ENCODE measurements around the gene CBFA2T2.

CBFA2T2 gene

DNA sequence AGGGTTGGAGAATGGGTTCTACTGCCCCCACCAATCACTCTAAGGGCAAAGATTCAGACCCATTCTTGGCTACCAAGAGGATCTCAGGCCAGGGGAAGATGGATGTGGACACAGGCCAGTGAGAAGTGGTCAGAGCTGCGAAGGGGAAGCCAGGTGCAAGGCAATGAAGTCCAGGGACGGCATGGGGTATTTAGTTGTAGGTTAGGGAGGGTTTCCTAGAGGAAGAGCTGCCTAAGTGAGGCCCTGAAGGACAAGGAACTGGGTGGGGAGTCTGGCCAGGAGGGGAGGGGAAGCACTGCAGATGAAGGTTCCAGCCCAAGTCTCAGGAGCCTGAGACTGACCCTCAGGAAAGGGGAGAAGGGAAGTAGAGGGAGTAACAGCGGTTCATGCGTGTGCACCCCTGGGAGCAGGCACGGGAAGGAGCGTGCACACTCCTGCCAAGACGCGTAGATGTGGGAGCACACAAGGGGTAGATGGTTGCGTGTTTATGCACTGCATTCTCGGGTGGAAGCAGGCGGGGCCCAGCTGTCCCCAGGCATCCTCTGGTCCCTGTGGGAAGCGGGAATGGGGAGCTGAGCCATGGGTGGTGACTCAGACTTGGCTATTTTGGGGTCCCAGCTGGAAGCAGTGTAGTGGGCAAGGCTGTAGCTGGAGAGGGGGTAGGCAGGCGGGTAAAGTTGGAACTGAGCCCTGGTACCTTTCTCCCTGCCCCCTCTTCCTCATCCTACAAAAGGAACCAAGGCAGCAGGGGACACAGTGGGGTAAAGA is 180.2 kb downstream of the CBFA2T2 start:
- DNase-seq, result no peak

DNA sequence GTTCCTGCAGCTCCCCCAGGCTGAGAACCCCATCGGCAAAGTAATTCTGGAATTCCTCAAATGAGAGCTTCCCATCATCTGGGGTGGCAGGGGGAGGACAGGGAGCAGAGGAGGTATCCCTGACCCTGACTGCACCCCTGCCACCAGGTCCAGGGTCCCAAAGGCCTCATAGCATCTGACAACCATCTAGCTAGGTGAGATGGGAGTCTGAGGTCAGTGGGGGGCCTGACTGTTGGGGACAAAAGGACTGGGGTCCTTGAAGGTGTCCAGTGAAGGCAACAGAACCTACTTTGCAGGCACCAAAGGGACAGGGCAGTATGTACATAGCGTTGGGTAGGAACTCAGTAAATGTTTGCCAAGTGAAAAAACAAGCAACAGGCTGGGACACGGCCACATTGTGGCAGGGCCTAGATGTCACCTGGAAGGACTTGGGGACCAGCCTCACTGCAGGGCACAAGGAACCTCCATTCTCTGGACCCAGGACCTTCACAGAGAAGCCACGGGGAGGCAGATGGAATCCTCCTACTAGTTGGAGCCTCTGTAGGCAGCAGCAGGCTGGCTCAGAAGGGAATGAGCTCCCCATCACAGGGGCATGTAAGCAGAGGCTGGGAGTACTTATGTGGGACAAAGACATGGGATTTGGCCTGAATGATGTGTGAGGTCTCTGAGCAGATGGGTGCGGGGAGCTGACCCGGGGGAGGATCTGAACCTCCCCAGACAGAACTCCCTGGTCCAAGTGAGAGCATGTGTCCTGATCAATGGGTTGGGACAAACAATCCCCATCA is 181.0 kb downstream of the CBFA2T2 start:
- no peak for DNase-seq

DNA sequence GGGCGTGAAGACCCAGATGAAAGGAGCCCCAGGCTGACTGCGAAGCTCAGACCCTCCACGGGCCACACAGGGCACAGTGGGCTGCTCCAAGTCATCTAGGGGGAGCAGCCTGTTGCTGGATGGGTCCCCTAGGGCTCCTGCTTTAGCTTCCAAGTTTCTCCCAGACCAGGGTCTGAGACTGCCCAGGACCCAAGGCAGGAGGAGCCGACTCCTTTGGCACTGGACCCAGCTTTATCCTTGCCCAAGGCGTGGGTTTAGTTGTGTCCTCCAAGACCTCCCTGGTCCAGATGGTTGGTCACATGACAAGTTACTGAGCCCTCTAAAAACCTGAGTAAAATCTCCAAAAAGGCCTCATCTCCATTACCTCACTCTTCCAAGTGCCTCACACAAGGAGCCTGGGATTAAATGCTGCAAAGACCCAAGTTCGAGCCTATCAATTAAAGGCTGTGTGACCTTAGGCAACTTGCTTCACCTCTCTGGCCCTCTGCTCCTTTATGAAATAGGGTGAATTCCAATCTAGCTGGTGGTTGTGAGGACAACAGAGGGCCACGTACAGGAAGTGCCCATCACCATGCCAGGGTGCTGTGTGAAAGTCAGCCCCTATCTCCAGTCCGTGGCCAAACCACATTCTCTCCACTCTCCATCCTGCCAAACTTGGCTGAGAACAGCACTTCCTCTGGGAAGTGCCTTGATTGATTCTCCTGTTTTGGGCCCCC is 181.8 kb downstream of the CBFA2T2 start:
- DNase-seq, result no peak

- DNase-seq, result no peak
These were observed 182.7 kb downstream of the CBFA2T2 start for GRCh38 chr20:33672426-33673113.

DNA sequence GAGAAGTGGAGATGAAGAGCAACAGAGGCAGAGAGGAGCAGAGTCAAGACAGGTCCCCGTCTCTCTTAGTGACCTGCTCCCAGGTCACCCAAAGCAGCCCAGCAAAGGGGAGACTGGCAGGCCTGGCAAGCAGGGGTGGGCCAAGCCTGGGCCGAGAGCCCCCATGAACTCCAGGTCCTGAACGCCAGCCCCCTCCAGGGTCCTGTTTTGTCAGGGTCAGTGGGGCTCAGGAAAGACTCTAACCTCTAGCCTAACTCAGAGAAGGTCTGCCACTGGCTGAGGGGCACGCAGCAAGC is 183.2 kb downstream of the CBFA2T2 start:
- DNase-seq, result no peak

GRCh38 chr20:33673410-33674293 is 183.8 kb downstream of the CBFA2T2 start:
- DNase-seq, result no peak

DNA sequence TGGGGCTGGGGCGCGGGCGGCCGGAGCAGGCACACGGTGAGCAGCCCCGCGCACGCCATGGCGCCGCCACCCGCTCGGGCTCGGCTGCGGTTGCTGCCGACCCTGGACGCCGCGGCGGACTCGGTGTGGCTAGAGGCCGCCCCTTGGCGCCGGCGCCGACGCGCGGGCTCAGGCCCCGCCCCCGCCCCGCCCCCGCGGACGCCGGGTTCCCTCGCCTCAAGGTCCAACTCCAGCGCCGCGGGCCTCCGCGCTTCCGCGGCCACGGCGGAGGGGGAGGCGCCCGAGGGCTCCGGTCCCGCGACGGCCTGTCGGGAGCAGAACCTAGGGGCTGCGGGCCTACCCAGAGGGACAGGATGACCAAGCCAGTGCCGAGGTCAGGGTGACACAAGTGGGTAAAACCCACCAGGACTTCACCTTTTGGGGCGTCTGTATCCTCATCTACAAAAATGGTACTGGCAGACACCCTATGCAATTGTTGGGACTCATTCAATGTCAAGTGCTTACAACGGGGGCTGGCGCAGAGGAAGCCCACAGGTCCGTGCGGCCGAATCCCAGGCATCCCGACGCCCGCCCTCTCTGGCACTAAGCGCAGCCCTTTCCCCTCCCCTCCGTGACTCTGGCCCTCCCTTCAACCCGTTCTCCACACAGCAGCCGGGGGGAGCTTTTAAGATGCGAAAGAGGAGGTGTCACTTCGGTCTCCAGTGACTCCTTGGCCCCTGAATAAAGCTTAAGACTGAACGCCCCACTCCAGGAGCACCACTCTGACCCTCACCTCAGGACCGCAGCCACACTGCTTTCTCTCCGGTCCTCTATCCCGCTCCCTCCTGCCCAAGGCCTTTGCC is 184.6 kb downstream of the CBFA2T2 start, which contains the start of gene NECAB3:
TSS of gene NECAB3 (minus strand) at position 135 of the 842 bp plus-strand sequence. CDS start at position 59, 76 bp downstream.
- DNase-seq, result peak; percentile 69

DNA sequence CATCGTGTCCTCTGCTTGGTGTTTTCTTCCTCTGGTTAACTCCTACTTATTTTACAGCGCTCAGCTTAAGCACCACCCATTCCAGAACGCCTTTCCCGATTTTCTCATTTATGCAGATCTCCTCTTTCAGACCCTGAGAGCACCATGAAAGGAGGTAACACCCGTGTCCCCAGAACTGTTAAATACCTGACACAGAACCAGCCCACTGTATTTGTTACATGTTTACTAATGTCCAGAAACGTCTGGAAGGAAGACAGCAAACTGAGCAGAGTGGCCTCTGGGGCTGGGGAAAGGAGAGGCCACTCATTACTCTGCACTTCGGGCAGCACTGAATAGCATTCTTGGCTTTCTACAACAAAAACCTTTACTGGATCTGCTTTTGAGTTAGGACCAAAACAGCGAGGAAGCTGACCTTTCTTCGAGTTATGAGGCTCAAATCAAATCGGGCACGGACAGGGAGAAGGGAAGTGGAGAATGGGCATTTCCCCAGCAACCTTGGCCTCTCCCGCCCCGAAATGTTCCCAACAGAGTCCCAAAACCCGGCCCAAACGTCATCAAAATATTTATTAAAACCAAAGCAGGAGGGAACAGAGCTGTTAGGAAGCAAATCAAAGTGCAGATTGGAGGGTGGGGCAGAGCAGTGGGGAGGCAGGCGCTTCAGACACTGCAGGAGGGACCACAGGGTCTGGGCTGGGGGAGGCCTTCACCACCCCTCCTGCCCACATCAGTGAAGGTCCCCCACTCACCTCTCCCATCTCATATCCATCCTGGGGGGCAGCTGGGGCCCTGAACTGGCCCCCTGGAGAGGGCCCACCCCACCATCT is 185.5 kb downstream of the CBFA2T2 start:
- no peak for DNase-seq

GRCh38 chr20:33676121-33676520 is 186.2 kb downstream of the CBFA2T2 start:
- DNase-seq, result no peak

- DNase-seq, result no peak
These were observed 187.1 kb downstream of the CBFA2T2 start for GRCh38 chr20:33676652-33677645.

- DNase-seq, result no peak
These were observed 188.3 kb downstream of the CBFA2T2 start for GRCh38 chr20:33677991-33678702.

- no peak for DNase-seq
These were observed 190.0 kb downstream of the CBFA2T2 start for GRCh38 chr20:33679758-33680485.

DNA sequence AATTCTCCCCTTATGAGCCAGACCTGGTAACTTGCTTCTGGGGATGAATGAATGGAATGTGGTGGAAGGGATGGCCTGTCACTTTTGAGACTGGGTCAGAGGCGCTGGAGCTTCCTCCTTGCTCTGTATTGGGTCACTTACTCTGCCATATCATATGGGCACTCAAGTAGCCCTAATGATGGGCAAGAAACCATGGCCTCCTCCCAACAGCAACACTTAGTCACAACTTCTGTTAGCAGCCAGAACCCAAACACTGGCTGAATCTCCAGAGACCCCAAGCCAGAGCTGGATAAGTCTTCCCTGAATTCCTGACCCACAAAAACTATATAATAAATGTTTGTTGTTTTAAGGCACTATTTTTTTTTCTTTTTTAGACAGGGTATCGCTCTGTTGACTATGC is 190.8 kb downstream of the CBFA2T2 start:
- DNase-seq, result no peak

GRCh38 chr20:33681288-33681687 is 191.4 kb downstream of the CBFA2T2 start:
- no peak for DNase-seq

- DNase-seq, result no peak
These were observed 191.9 kb downstream of the CBFA2T2 start for GRCh38 chr20:33681728-33682353.

DNA sequence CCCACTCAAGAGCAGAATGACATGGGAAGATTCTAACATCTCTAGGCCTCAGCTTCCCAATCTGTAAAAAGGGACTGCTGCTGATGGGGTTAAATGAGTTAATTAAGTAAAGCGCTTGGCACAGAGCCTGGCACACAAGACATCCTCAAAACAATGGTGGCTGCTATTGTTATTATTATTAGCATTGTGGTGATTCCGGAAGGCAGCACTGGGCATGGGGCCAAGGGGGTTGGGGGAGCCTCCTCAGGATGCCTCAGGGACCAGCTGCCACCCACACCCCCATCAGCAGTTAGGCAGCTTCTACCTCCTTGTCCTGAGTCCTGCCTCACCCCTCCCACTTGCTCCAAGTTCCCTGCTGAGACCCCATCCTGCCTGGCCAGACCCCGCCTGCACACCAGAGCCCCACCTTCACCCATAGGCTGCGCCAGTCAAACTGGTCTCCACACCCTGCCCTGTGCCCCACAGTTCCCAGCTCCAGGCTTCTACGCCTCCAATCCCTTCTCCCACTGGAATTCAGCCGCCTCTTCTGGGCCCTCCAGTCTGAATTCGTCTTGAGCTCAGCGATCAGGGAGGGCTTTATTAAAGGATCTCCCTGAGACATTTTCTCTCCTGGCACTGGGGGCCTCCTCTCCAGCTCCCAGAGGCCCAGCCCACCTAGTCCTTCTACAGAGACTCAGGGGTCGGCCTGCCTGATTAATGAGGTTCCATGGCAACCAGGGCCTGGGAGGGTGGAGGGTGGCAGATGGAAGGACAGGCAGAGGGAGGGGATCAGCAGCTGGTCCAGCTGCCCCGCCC is 194.8 kb downstream of the CBFA2T2 start:
- DNase-seq, result no peak

Data from NCI-H1092 (cell line).